Trophoblast cell (in vitro differentiated cells and primary cell): ENCODE measurements around the gene GLIS1.

Experiments used
- DNase-seq, 2 donors: peaks; one replicate each; pipeline ENCODE4 v3.0.0-alpha.2; 2016
- H2AFZ ChIP-seq: 2 replicates; pipeline ENCODE4 v1.6.1; 2013; ENCODE audit warnings: low read length, moderate library complexity, mild to moderate bottlenecking; ENCODE audit not compliant: insufficient read depth, poor library complexity
- H2AK5ac ChIP-seq: 2 replicates; pipeline ENCODE4 v1.6.1; 2013; ENCODE audit warnings: mild to moderate bottlenecking, low read length
- H2BK120ac ChIP-seq: 2 replicates; pipeline ENCODE4 v1.6.1; 2013; ENCODE audit warnings: low read length, mild to moderate bottlenecking, moderate library complexity; ENCODE audit not compliant: insufficient read depth, poor library complexity
- H2BK12ac ChIP-seq: 2 replicates; pipeline ENCODE4 v1.6.1; 2013; ENCODE audit warnings: mild to moderate bottlenecking, low read length, moderate library complexity
- H2BK5ac ChIP-seq: 2 replicates; pipeline ENCODE4 v1.6.1; 2013; ENCODE audit warnings: low read length, low read depth, moderate library complexity, mild to moderate bottlenecking; ENCODE audit not compliant: poor library complexity
- H3K14ac ChIP-seq: 2 replicates; pipeline ENCODE4 v1.6.1; 2013; ENCODE audit warnings: mild to moderate bottlenecking, low read length
- H3K18ac ChIP-seq: 2 replicates; pipeline ENCODE4 v1.6.1; 2013; ENCODE audit warnings: mild to moderate bottlenecking, low read length
- H3K23ac ChIP-seq: 2 replicates; pipeline ENCODE4 v1.6.1; 2013; ENCODE audit warnings: low read length
- H3K27ac ChIP-seq: 2 replicates; pipeline ENCODE4 v1.5.1; 2013; ENCODE audit warnings: low read depth, mild to moderate bottlenecking, inconsistent platforms, low read length, moderate library complexity
- H3K27me3 ChIP-seq: 2 replicates; pipeline ENCODE4 v1.6.1; 2013; ENCODE audit warnings: inconsistent platforms, mild to moderate bottlenecking, low read length, moderate library complexity; ENCODE audit not compliant: insufficient read depth
- H3K36me3 ChIP-seq, 2 experiments: 1 replicate in 1 of 2; 2 replicates in 1 of 2; pipeline ENCODE4 v1.6.1; 2013; ENCODE audit warnings: low read length in 2 of 2, mild to moderate bottlenecking in 2 of 2, moderate library complexity in 1 of 2; ENCODE audit not compliant: insufficient read depth in 2 of 2, control insufficient read depth in 1 of 2
- H3K4ac ChIP-seq: 2 replicates; pipeline ENCODE4 v1.6.1; 2013; ENCODE audit warnings: low read depth, mild to moderate bottlenecking, low read length, moderate library complexity
- H3K4me1 ChIP-seq, 2 experiments: 1 replicate in 1 of 2; 2 replicates in 1 of 2; pipeline ENCODE4 v1.6.1; 2013; ENCODE audit warnings: low read length in 2 of 2, mild to moderate bottlenecking in 2 of 2, moderate library complexity in 1 of 2; ENCODE audit not compliant: insufficient read depth in 2 of 2, control insufficient read depth in 1 of 2
- H3K4me2 ChIP-seq: 2 replicates; pipeline ENCODE4 v1.6.1; 2013; ENCODE audit warnings: inconsistent platforms, mild to moderate bottlenecking, low read length, moderate library complexity
- H3K4me3 ChIP-seq: 2 replicates; pipeline ENCODE4 v1.5.1; 2013; ENCODE audit warnings: mild to moderate bottlenecking, low read depth, low read length, inconsistent platforms
- H3K79me1 ChIP-seq: one replicate; pipeline ENCODE4 v1.6.1; 2013; ENCODE audit warnings: low read length
- H3K79me2 ChIP-seq: 2 replicates; pipeline ENCODE4 v1.6.1; 2013; ENCODE audit warnings: low read length, mild to moderate bottlenecking; ENCODE audit not compliant: control insufficient read depth, insufficient read depth, poor library complexity
- H3K9ac ChIP-seq: 2 replicates; pipeline ENCODE4 v1.6.1; 2013; ENCODE audit warnings: mild to moderate bottlenecking, low read length
- H3K9me3 ChIP-seq: 2 replicates; pipeline ENCODE4 v1.6.1; 2013; ENCODE audit warnings: low read depth, mild to moderate bottlenecking, control low read depth, inconsistent platforms, low read length; ENCODE audit not compliant: insufficient read depth
- H4K12ac ChIP-seq: 2 replicates; pipeline ENCODE4 v1.6.1; 2013; ENCODE audit warnings: low read depth, mild to moderate bottlenecking, low read length, moderate library complexity
- H4K8ac ChIP-seq: 2 replicates; pipeline ENCODE4 v1.6.1; 2013; ENCODE audit warnings: low read depth, mild to moderate bottlenecking, low read length, moderate library complexity
- H4K91ac ChIP-seq: one replicate; pipeline ENCODE4 v1.6.1; 2013; ENCODE audit warnings: low read depth, mild to moderate bottlenecking, low read length, moderate library complexity
- WGBS: extraction: QIAGEN DNeasy Blood & Tissue Kit; methylation state at CpG from one replicate; pipeline ENCODE4 v1.1.7; 2013; ENCODE audit warnings: missing lambda C conversion rate; ENCODE audit not compliant: insufficient read length, insufficient coverage; ENCODE audit errors: extremely low coverage; 5-methylcytosine and 5-hydroxymethylcytosine counted together

Gene GLIS1

GRCh38 chr1:53583868-53584776, 154.8 kb downstream of the GLIS1 start:
- H3K23ac ChIP-seq = peak overlapping the region; percentile 50
- H3K9me3 ChIP-seq = peaks cover 2% of the 10 kb centered on the region
- H3K79me2 ChIP-seq = no peaks in the 10 kb centered on the region
- no peak overlapping the region for H2BK12ac ChIP-seq
- H3K79me1 ChIP-seq = no peaks in the 10 kb centered on the region
- H4K8ac ChIP-seq = no peak overlapping the region
- no peak overlapping the region for H4K12ac ChIP-seq
- H3K36me3 ChIP-seq = no peaks in the 10 kb centered on the region
- no peak overlapping the region for H3K9ac ChIP-seq
- H3K27ac ChIP-seq = no peak overlapping the region
- no peak overlapping the region for H2AK5ac ChIP-seq
- no peak overlapping the region for H2BK5ac ChIP-seq
- H4K91ac ChIP-seq = no peak overlapping the region
- H2AFZ ChIP-seq = no peak overlapping the region
- H3K4me2 ChIP-seq = no peak overlapping the region
- no peak for DNase-seq
- no peak overlapping the region for H3K4me3 ChIP-seq
- WGBS = no CpG with 5 or more reads among the region's 11 CpGs
- no peak overlapping the region for H3K4ac ChIP-seq
- H3K18ac ChIP-seq = no peak overlapping the region
- no peak overlapping the region for H3K14ac ChIP-seq
- H3K27me3 ChIP-seq = no peaks in the 10 kb centered on the region
- H3K4me1 ChIP-seq = peaks cover 3% of the 10 kb centered on the region in 2 experiments
- no peak overlapping the region for H2BK120ac ChIP-seq

DNA sequence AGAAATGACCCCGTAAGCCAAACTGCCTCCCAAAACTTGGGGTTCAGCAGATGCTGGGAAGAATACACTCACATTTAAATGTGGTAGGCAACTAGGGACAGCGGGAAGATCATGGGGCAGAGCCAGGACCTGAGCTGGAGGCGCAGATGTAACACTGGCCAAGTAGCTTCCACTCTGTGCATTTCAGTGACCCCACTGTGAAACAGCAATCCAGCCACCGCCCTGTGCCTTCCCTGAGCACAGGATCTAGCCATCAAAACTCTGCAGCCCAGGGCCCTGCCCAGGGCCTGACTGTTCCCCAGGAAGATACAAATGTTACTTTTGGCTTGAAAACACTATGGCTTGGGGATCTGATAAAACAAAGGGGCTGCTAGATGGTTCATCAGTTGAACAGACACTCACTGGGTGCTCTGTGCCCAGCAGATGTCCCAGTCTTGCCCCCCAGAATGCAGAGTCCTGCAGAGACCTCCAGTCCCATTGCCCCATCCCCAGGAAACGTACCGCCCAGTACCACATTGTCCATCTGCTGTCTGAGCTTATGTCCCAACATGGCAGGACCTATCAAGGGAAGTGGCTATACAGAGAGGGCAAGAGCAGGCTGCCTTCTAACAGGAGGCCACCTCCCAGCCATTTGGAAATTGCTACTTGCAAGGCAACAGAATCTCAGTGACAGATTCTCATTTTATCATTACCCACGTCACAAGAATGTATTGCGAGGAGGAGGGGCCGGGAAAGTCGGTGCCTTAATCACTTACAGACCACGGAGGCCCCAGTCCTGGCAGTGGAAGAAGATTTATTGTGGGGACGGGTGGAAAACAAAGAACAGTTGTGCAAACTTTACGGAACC, 155.7 kb downstream of the GLIS1 start:
- Histone ChIP-seq H4K12ac (no peak overlapping the region), H3K9me3 (peaks cover 2% of the 10 kb centered on the region), H2AFZ (no peak overlapping the region), H3K18ac (no peak overlapping the region), H3K14ac (no peak overlapping the region), H4K91ac (no peak overlapping the region), H2BK120ac (no peak overlapping the region), H3K36me3 (no peaks in the 10 kb centered on the region), H3K79me1 (no peaks in the 10 kb centered on the region), H2AK5ac (no peak overlapping the region), H3K27ac (no peak overlapping the region), H4K8ac (no peak overlapping the region), H3K9ac (no peak overlapping the region), H3K4me1 (peaks cover 3% of the 10 kb centered on the region in 2 experiments), H3K79me2 (no peaks in the 10 kb centered on the region), H2BK12ac (no peak overlapping the region), H3K4me2 (no peak overlapping the region), H3K4ac (no peak overlapping the region), H3K27me3 (no peaks in the 10 kb centered on the region), H3K4me3 (no peak overlapping the region), H2BK5ac (no peak overlapping the region), H3K23ac (no peak overlapping the region)
- no CpG with 5 or more reads among the region's 13 CpGs for WGBS
- DNase-seq = no peak

GRCh38 chr1:53582211-53583020, 156.5 kb downstream of the GLIS1 start:
- H4K12ac ChIP-seq = no peak overlapping the region
- H3K4ac ChIP-seq = no peak overlapping the region
- WGBS = no CpG with 5 or more reads among the region's 8 CpGs
- H4K91ac ChIP-seq = no peak overlapping the region
- H2AK5ac ChIP-seq = no peak overlapping the region
- H3K36me3 ChIP-seq = no peaks in the 10 kb centered on the region
- H3K14ac ChIP-seq = no peak overlapping the region
- no peak overlapping the region for H3K4me2 ChIP-seq
- no peak overlapping the region for H3K18ac ChIP-seq
- H2BK120ac ChIP-seq = no peak overlapping the region
- H3K79me2 ChIP-seq = no peaks in the 10 kb centered on the region
- H2AFZ ChIP-seq = no peak overlapping the region
- H3K4me3 ChIP-seq = no peak overlapping the region
- peaks cover 2% of the 10 kb centered on the region for H3K9me3 ChIP-seq
- peaks cover 3% of the 10 kb centered on the region in 2 experiments for H3K4me1 ChIP-seq
- no peak overlapping the region for H3K23ac ChIP-seq
- no peaks in the 10 kb centered on the region for H3K27me3 ChIP-seq
- no peak for DNase-seq
- no peak overlapping the region for H3K9ac ChIP-seq
- no peak overlapping the region for H2BK12ac ChIP-seq
- no peak overlapping the region for H2BK5ac ChIP-seq
- no peaks in the 10 kb centered on the region for H3K79me1 ChIP-seq
- H3K27ac ChIP-seq = no peak overlapping the region
- H4K8ac ChIP-seq = no peak overlapping the region

GRCh38 chr1:53581476-53581875, 157.5 kb downstream of the GLIS1 start:
- H3K79me2 ChIP-seq = no peaks in the 10 kb centered on the region
- no peaks in the 10 kb centered on the region for H3K36me3 ChIP-seq
- DNase-seq = no peak
- H3K4me3 ChIP-seq = no peak overlapping the region
- no peak overlapping the region for H2AK5ac ChIP-seq
- no peaks in the 10 kb centered on the region for H3K4me1 ChIP-seq
- no peak overlapping the region for H3K9ac ChIP-seq
- H3K14ac ChIP-seq = no peak overlapping the region
- no peaks in the 10 kb centered on the region for H3K79me1 ChIP-seq
- no peaks in the 10 kb centered on the region for H3K27me3 ChIP-seq
- H2BK120ac ChIP-seq = no peak overlapping the region
- no peak overlapping the region for H3K4me2 ChIP-seq
- no CpG with 5 or more reads among the region's 4 CpGs for WGBS
- no peak overlapping the region for H2BK5ac ChIP-seq
- H4K91ac ChIP-seq = no peak overlapping the region
- H4K8ac ChIP-seq = no peak overlapping the region
- no peak overlapping the region for H3K18ac ChIP-seq
- H3K27ac ChIP-seq = no peak overlapping the region
- peaks cover 2% of the 10 kb centered on the region for H3K9me3 ChIP-seq
- no peak overlapping the region for H3K4ac ChIP-seq
- no peak overlapping the region for H2BK12ac ChIP-seq
- no peak overlapping the region for H2AFZ ChIP-seq
- no peak overlapping the region for H3K23ac ChIP-seq
- H4K12ac ChIP-seq = no peak overlapping the region
